Measurements from ENCODE around the gene PRR19. TPM values are rescaled to one million over a fixed set of nuclear protein-coding genes. Genes with fewer than 3 reads are reported as not detected.

PRR19 gene
- total and polyA plus RNA-seq, 10 donors: 0.33 to 1.2 (median 0.54) TPM; not detected in 2

GRCh38 chr19:42325896-42326771, 24.2 kb downstream of the PRR19 start:
- WGBS, 5 donors: 5 to 49% (median 8%) methylated on average over 3 to 37 of the region's 37 CpGs
- peak; percentile 86 for DNase-seq

GRCh38 chr19:42326969-42327368, 25.0 kb downstream of the PRR19 start:
- TF ChIP-seq POLR2A (IDR thresholded peaks at IDR 0.05) (no peak), POLR2AphosphoS5 (IDR thresholded peaks at IDR 0.05) (no peak), CTCF (IDR thresholded peaks at IDR 0.05 in 8 of 11, conservative IDR thresholded peaks at IDR 0.05 in 3 of 11) (no peak)
- intact Hi-C loops (cut with DNase I; ENCODE audit: low total_unique reads): loop anchor here (5.0 kb wide), 1 partner anchor 70 kb away; no protein-coding TSS in a partner anchor
- no peak overlapping the region for H3K27ac ChIP-seq

More at GRCh38 chr19:42325896-42326771, 24.2 kb downstream of the PRR19 start:
- Histone ChIP-seq H3K4me1 (peaks cover 13 to 47% (median 38%) of the 10 kb centered on the region in 6 donors), H3K27me3 (replicated peaks in 1 of 7) (peaks cover 0 to 33% (median 21%) of the 10 kb centered on the region in 7 donors), H3K36me3 (no peaks in the 10 kb centered on the region), H3K4me3 (peak overlapping the region; percentile 70 to 97 (median 88)), H3K9me3 (no peaks in the 10 kb centered on the region), H3K27ac (peak overlapping the region; percentile 82 to 90 (median 86))
- intact Hi-C loops (cut with DNase I; ENCODE audit: low total_unique reads): loop anchor here (5.0 kb wide), 1 partner anchor 71 kb away; no protein-coding TSS in a partner anchor
- TF ChIP-seq POLR2A (IDR thresholded peaks at IDR 0.05): no peak
- peak in 1 of 11 experiments; percentile 10 for TF ChIP-seq CTCF (IDR thresholded peaks at IDR 0.05 in 8 of 11, conservative IDR thresholded peaks at IDR 0.05 in 3 of 11)

GRCh38 chr19:42327381-42327780, 25.4 kb downstream of the PRR19 start:
- no peaks in the 10 kb centered on the region for H3K9me3 ChIP-seq
- H3K36me3 ChIP-seq: no peaks in the 10 kb centered on the region
- no peak overlapping the region for H3K4me3 ChIP-seq
- H3K4me1 ChIP-seq: peaks cover 13 to 47% (median 38%) of the 10 kb centered on the region in 6 donors
- no peak for TF ChIP-seq POLR2A (IDR thresholded peaks at IDR 0.05)
- TF ChIP-seq POLR2AphosphoS5 (IDR thresholded peaks at IDR 0.05): no peak
- TF ChIP-seq CTCF (IDR thresholded peaks at IDR 0.05 in 8 of 11, conservative IDR thresholded peaks at IDR 0.05 in 3 of 11): no peak
- no peak overlapping the region for H3K27ac ChIP-seq
- H3K27me3 ChIP-seq (replicated peaks in 1 of 7): peaks cover 0 to 27% (median 21%) of the 10 kb centered on the region in 7 donors
- whole genome bisulfite sequencing, 5 donors: 84 to 92% (median 87%) methylated on average over 5 of the region's 5 CpGs
- DNase-seq: no peak
- intact Hi-C loops (cut with DNase I; ENCODE audit: low total_unique reads): loop anchor here (5.0 kb wide), 1 partner anchor 70 kb away; no protein-coding TSS in a partner anchor

More at GRCh38 chr19:42326969-42327368, 25.0 kb downstream of the PRR19 start:
- Histone ChIP-seq H3K27me3 (replicated peaks in 1 of 7) (peaks cover 0 to 31% (median 21%) of the 10 kb centered on the region in 7 donors), H3K4me3 (peak overlapping the region in 3 of 8 donors; percentile 86 to 89 (median 89)), H3K36me3 (no peaks in the 10 kb centered on the region), H3K9me3 (no peaks in the 10 kb centered on the region), H3K4me1 (peaks cover 13 to 47% (median 38%) of the 10 kb centered on the region in 6 donors)
- no peak for DNase-seq

- peaks cover 13 to 47% (median 39%) of the 10 kb centered on the region in 6 donors for H3K4me1 ChIP-seq
- 61 to 88% (median 71%) methylated on average over 1 of the region's 1 CpG for WGBS, 5 donors
- intact Hi-C loops (cut with DNase I; ENCODE audit: low total_unique reads): loop anchor here (5.0 kb wide), 1 partner anchor 69 kb away; no protein-coding TSS in a partner anchor
- H3K36me3 ChIP-seq: no peaks in the 10 kb centered on the region
- TF ChIP-seq CTCF (IDR thresholded peaks at IDR 0.05 in 8 of 11, conservative IDR thresholded peaks at IDR 0.05 in 3 of 11): no peak
- no peak for TF ChIP-seq POLR2A (IDR thresholded peaks at IDR 0.05)
- TF ChIP-seq POLR2AphosphoS5 (IDR thresholded peaks at IDR 0.05): no peak
- H3K27me3 ChIP-seq (replicated peaks in 1 of 7): peaks cover 0 to 19% (median 18%) of the 10 kb centered on the region in 7 donors
- no peaks in the 10 kb centered on the region for H3K9me3 ChIP-seq
- H3K4me3 ChIP-seq: no peak overlapping the region
- DNase-seq: no peak
- H3K27ac ChIP-seq: no peak overlapping the region
Observed at GRCh38 chr19:42328106-42328505, 26.2 kb downstream of the PRR19 start.
